GM18517 (cell line): ENCODE data around the gene PRCP.

Source experiments
- ATAC-seq: cut with Tn5 transposase; IDR thresholded peaks from one replicate; pipeline ENCODE4 v1.9.1; 2021; ENCODE audit warnings: mild to moderate bottlenecking, moderate library complexity; ENCODE audit not compliant: unreplicated experiment

Gene PRCP

GRCh38 chr11:82787981-82788380 lies 112.2 kb downstream of the PRCP start:
- no peak for ATAC-seq

GRCh38 chr11:82786836-82787235 lies 113.4 kb downstream of the PRCP start:
- no peak for ATAC-seq

DNA sequence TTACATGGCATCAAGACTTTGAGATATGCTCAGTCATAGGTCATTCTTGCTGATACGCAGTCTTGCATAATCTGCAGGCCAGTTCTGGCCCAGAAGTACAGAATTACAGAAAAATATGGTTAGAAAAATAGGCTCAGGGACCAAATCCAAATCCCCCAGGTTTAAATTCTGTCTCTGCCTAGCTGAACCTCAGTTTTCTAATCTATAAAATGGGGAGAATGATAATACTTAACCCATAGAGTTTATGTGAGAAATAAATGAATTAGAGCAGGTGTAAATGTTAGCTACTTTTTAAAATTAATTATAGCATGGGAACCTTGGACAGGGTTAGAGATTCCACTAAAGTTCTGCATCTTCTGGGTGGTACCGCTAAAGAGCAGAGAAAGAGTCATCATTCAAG lies 114.2 kb downstream of the PRCP start:
- ATAC-seq, result no peak

GRCh38 chr11:82782825-82783374 lies 117.3 kb downstream of the PRCP start:
- ATAC-seq, result no peak

DNA sequence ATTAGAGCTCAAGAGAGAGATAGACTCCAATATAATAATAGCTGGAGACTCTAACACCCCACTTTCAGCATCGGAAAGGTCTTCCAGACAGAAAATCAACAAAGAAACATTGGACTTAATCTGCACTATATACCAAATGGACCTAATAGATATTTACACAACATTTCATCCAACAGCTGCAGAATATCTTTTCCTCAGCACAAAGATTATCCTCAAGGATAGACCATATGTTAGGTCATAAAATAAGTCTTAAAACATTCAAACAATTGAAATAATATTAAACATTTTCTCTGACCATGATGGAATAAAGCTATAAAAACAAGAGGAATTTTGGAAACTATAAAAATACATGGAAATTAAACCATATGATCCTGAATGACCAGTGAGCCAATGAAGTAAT lies 121.5 kb downstream of the PRCP start:
- ATAC-seq, result no peak

- no peak for ATAC-seq
Observed at GRCh38 chr11:82776377-82776776, 123.9 kb downstream of the PRCP start.

DNA sequence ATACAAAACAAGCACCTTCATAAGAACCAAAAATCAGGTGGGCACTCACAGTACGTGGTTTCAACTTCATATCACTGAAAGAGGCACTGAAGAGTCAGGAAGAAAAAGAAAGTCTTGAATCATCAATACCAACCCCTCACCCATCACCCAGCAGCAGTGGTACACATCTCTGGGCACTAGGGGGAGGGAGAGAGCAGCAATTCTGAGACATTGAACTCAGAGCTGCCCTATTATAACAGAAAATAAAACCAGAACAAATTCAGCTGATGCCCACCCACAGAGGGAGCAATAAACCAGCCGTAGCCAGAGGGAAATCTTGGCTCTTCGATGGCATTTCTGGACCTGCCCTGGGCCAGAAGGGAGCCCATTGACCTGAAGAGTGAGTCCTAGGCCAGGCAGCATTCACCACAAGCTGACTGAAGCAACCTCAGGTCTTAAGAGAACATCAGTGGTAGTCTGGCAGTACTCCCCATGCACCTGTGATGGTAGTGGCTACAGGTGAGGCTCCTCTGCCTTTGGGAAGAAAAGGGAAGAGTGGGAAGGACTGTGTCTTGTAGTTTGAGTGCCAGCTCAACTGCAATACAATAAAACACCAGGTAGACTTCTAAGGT lies 124.4 kb downstream of the PRCP start:
- peak; percentile 96 for ATAC-seq

- ATAC-seq, result no peak
Observed at GRCh38 chr11:82775218-82775617, 125.0 kb downstream of the PRCP start.
